Epithelial cell of esophagus (primary cell): Measurements from ENCODE around the gene GALNTL6.

Experiments used
- DNase-seq: peaks from one replicate; pipeline ENCODE4 v3.0.0; 2010; ENCODE audit warnings: low read depth
- H3K4me3 ChIP-seq: 2 replicates; pipeline ENCODE4 v1.5.1; 2011; ENCODE audit warnings: mild to moderate bottlenecking, low read length, control low read depth
- TF ChIP-seq, protein P1 (sequence below): IDR thresholded peaks from 2 replicates; pipeline ENCODE4 v1.5.1; 2011; ENCODE audit warnings: low read depth, mild to moderate bottlenecking, low read length, control low read depth, inconsistent platforms; ENCODE audit not compliant: insufficient read depth; ENCODE audit errors: missing control alignments

Gene GALNTL6

GRCh38 chr4:172188248-172188988 lies 375.2 kb downstream of the GALNTL6 start:
- TF ChIP-seq, protein P1, sequence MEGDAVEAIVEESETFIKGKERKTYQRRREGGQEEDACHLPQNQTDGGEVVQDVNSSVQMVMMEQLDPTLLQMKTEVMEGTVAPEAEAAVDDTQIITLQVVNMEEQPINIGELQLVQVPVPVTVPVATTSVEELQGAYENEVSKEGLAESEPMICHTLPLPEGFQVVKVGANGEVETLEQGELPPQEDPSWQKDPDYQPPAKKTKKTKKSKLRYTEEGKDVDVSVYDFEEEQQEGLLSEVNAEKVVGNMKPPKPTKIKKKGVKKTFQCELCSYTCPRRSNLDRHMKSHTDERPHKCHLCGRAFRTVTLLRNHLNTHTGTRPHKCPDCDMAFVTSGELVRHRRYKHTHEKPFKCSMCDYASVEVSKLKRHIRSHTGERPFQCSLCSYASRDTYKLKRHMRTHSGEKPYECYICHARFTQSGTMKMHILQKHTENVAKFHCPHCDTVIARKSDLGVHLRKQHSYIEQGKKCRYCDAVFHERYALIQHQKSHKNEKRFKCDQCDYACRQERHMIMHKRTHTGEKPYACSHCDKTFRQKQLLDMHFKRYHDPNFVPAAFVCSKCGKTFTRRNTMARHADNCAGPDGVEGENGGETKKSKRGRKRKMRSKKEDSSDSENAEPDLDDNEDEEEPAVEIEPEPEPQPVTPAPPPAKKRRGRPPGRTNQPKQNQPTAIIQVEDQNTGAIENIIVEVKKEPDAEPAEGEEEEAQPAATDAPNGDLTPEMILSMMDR, result no peak
- H3K4me3 ChIP-seq, result no peak overlapping the region
- DNase-seq, result no peak

DNA sequence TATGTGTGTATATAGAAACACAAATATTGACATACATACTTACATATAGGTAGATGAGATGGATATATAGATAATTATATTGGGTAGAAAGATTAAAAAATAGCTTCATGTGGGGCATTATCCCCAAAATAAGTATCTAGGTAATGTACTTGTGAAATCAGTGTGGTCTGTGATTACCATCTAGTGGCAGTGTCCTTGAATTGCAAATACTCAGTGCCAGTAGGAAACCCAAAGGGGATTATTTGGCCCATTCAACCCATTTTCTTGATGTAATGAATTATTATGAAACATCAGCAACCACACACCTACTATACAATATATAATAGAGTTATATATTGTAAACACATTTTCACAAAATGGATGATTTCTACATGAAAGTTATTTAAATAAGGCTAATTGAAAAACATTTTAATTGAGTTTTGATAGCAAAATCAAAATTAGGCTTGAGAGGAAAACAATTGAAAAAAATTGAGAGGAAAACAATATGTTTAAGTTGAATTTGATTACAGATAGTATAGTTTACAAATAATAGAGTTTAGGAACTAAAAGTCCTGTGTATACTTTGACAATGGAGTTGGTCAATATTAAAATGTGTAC lies 389.4 kb downstream of the GALNTL6 start:
- no peak overlapping the region for H3K4me3 ChIP-seq
- DNase-seq, result peak; percentile 55
- TF ChIP-seq, protein P1, result peak; percentile 68

- TF ChIP-seq, protein P1, result no peak
- no peak for DNase-seq
- no peak overlapping the region for H3K4me3 ChIP-seq
These were observed 394.1 kb downstream of the GALNTL6 start for GRCh38 chr4:172207258-172207657.

DNA sequence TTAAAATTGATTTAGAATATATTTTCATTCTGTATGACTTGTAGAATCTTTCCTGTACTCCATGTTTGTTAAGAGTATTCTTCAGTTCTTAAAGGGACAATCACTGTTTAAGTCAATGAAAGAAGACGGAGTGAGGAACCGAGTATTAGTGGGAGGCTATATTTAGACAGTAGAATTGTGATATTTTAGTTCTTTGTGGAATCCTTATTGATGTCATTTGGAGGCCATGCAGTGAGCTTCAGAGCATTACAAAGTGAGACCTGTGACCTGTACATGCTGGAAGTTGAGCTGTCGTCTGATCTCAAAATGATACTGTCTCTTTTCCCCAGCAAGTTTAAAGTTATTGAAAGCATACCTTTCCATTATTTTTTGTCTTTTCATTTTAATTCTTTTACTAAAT lies 394.7 kb downstream of the GALNTL6 start:
- H3K4me3 ChIP-seq, result no peak overlapping the region
- no peak for DNase-seq
- TF ChIP-seq, protein P1, result no peak

DNA sequence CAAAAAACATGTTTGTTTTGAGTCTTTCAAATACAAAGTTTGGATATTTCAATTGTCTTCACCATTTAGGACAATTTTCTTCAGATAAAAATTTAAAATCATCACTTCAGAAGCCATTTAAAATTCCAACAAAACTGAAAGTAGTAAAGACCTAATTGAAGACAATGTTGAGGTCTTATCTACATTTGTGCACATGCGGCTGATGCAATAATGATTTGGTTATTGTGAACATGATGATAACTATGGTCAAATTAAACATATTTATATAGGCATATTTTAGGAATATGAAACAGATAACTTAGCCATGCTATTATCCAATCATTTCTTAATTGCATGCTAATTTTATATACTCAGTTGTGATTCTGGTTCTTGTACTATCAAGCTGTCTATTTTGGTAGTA lies 407.5 kb downstream of the GALNTL6 start:
- DNase-seq, result no peak
- H3K4me3 ChIP-seq, result no peak overlapping the region
- TF ChIP-seq, protein P1, result no peak

- TF ChIP-seq, protein P1, result no peak
- DNase-seq, result no peak
- no peak overlapping the region for H3K4me3 ChIP-seq
These were observed 412.3 kb downstream of the GALNTL6 start for GRCh38 chr4:172225457-172225856.
